NCI-H2107 treated with DMSO at 0.1 percent for 48 hours (cell line): ENCODE results near the gene TIGD4.

Experiments used
- DNase-seq: peaks from one replicate; lab custom pipeline; 2025; ENCODE audit not compliant: unreplicated experiment; lab: John Stamatoyannopoulos, UW

The TIGD4 gene

DNA sequence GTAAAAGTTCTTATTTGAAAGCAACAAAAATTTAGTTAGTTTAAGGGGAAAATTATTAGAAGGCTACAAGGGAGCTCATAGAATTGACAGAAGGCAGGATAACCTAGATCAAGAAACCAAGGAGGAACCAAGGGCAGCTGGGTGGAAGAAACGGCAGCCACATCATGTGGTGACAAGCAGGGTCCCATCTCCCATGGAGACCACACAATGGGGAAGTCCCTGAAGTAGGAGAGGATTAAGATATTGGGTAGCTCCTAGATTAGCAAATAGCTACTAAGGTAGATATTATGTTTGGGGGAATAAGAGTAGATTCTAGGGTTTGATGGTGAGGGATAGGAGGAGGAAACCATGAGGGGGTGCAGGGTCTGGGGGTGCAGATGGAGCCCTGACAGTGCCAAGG, 51.7 kb downstream of the TIGD4 start:
- DNase-seq, result no peak

GRCh38 chr4:152724494-152724893, 55.0 kb downstream of the TIGD4 start:
- no peak for DNase-seq

- DNase-seq, result no peak
These were observed 56.3 kb downstream of the TIGD4 start for GRCh38 chr4:152723236-152723635.

- DNase-seq, result no peak
These were observed 59.6 kb downstream of the TIGD4 start for GRCh38 chr4:152719801-152720556.
